KMS-11 (cell line): ENCODE data around the gene LMNTD2.

Experiments used
- H2AFZ ChIP-seq: fragments of 200-600 bp; sonication (generic); 2 replicates; pipeline ENCODE4 v1.6.1; 2016; ENCODE audit warnings: antibody characterized with exemption, mixed run types, low read depth
- H3K27ac ChIP-seq: fragments of 200-600 bp; sonication (generic); 2 replicates; pipeline ENCODE4 v1.6.1; 2016; ENCODE audit warnings: mild to moderate bottlenecking, mixed run types
- H3K27me3 ChIP-seq: fragments of 200-600 bp; sonication (generic); 2 replicates; pipeline ENCODE4 v1.6.1; 2017; ENCODE audit warnings: mild to moderate bottlenecking, low read depth, mixed run types, moderate library complexity; ENCODE audit not compliant: insufficient read depth
- H3K36me3 ChIP-seq: fragments of 200-600 bp; sonication (generic); 2 replicates; pipeline ENCODE4 v1.6.1; 2017; ENCODE audit warnings: mild to moderate bottlenecking, mixed run types; ENCODE audit not compliant: insufficient read depth
- H3K4me1 ChIP-seq: fragments of 200-600 bp; sonication (generic); 2 replicates; pipeline ENCODE4 v1.6.1; 2016; ENCODE audit warnings: mild to moderate bottlenecking, low read depth, mixed run types; ENCODE audit not compliant: poor library complexity, severe bottlenecking
- H3K4me2 ChIP-seq: fragments of 200-600 bp; sonication (generic); 2 replicates; pipeline ENCODE4 v1.7.0; 2016; ENCODE audit warnings: mild to moderate bottlenecking, mixed run types
- H3K4me3 ChIP-seq: fragments of 200-600 bp; sonication (generic); IDR thresholded peaks from 2 replicates; pipeline ENCODE4 v1.6.1; 2017; ENCODE audit warnings: low read depth, low read length, mixed read lengths; ENCODE audit not compliant: insufficient read depth
- H3K79me2 ChIP-seq: fragments of 200-600 bp; sonication (generic); 2 replicates; pipeline ENCODE4 v1.6.1; 2016; ENCODE audit warnings: low read depth, mixed run types; ENCODE audit not compliant: insufficient read depth
- H3K9ac ChIP-seq: fragments of 200-600 bp; sonication (generic); 2 replicates; pipeline ENCODE4 v1.6.1; 2016; ENCODE audit warnings: mild to moderate bottlenecking, mixed run types
- H4K20me1 ChIP-seq: fragments of 200-600 bp; sonication (generic); 2 replicates; pipeline ENCODE4 v1.6.1; 2016; ENCODE audit warnings: mild to moderate bottlenecking, mixed run types; ENCODE audit not compliant: insufficient read depth
- TF ChIP-seq, protein P1 (sequence below): fragments of 200-600 bp; sonication (generic); conservative IDR thresholded peaks from 2 replicates; pipeline ENCODE4 v1.6.1; 2017; ENCODE audit warnings: low read depth, mild to moderate bottlenecking, antibody characterized with exemption, low read length, moderate library complexity, mixed read lengths

The LMNTD2 gene

DNA sequence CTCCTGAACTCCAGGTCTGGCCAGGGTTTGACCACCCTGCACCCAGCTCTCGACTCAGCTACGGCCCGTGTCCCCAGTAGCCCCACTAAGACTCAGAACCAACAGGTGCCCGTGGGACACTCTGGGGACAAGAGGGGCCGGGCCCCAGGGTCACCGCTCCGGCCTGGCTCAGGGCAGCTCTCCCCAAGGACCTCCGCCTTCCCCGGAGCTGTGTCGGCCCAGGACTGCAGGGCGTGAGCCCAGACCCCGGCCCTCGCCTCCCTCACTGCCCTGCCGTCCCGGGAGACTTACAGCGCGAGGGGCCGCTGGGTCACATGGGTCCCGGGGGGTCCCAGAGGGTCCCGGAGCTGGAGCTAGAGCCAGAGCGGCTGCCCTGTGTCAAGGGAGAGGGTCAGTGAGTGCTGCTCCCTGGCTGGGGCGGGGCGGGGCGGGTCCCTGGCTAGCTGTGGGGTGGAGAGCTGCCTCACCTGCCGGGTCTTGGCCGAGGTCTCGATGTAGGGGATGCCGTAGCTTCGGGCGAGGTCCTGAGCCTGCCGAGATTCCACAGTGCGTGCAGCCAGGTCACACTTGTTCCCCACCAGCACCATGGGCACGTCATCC is 27.5 kb downstream of the LMNTD2 start:
- H3K4me3 ChIP-seq: no peak overlapping the region
- TF ChIP-seq, protein P1, sequence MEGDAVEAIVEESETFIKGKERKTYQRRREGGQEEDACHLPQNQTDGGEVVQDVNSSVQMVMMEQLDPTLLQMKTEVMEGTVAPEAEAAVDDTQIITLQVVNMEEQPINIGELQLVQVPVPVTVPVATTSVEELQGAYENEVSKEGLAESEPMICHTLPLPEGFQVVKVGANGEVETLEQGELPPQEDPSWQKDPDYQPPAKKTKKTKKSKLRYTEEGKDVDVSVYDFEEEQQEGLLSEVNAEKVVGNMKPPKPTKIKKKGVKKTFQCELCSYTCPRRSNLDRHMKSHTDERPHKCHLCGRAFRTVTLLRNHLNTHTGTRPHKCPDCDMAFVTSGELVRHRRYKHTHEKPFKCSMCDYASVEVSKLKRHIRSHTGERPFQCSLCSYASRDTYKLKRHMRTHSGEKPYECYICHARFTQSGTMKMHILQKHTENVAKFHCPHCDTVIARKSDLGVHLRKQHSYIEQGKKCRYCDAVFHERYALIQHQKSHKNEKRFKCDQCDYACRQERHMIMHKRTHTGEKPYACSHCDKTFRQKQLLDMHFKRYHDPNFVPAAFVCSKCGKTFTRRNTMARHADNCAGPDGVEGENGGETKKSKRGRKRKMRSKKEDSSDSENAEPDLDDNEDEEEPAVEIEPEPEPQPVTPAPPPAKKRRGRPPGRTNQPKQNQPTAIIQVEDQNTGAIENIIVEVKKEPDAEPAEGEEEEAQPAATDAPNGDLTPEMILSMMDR: no peak
- no peak overlapping the region for H3K9ac ChIP-seq
- H3K4me1 ChIP-seq: peaks cover 24% of the 10 kb centered on the region
- H3K4me2 ChIP-seq: no peak overlapping the region
- H3K27me3 ChIP-seq: no peaks in the 10 kb centered on the region
- H2AFZ ChIP-seq: no peak overlapping the region
- peaks cover 4% of the 10 kb centered on the region; the same call in 1 of the 2 replicates for H3K79me2 ChIP-seq
- no peak overlapping the region for H3K27ac ChIP-seq
- no peaks in the 10 kb centered on the region for H4K20me1 ChIP-seq
- H3K36me3 ChIP-seq: no peaks in the 10 kb centered on the region

DNA sequence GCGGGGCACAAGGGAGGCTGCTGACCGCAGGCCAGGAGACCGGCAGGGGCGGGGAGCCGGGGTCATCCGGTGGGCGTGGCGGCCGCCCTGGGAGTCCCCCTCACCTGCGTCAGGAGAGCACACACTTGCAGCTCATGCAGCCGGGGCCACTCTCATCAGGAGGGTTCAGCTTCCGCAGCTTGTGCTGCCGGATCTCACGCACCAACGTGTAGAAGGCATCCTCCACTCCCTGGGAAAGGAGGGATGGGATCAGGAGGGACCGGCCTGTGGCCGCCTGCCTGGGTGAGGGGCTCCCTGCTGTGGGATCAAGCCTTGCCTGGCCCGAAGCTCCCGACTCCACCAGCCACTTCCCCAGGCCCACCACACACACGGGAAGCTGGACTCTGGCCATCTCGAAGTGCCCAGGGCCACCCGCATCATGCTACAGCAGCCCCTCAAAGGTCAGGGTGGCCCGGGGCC is 28.0 kb downstream of the LMNTD2 start:
- TF ChIP-seq, protein P1: no peak
- H3K4me1 ChIP-seq: peaks cover 20% of the 10 kb centered on the region
- H3K79me2 ChIP-seq: peaks cover 4% of the 10 kb centered on the region; the same call in 1 of the 2 replicates
- H3K27ac ChIP-seq: no peak overlapping the region
- H3K27me3 ChIP-seq: no peaks in the 10 kb centered on the region
- no peaks in the 10 kb centered on the region for H3K36me3 ChIP-seq
- H4K20me1 ChIP-seq: no peaks in the 10 kb centered on the region
- H3K4me2 ChIP-seq: no peak overlapping the region
- H3K4me3 ChIP-seq: no peak overlapping the region
- H2AFZ ChIP-seq: no peak overlapping the region
- no peak overlapping the region for H3K9ac ChIP-seq

DNA sequence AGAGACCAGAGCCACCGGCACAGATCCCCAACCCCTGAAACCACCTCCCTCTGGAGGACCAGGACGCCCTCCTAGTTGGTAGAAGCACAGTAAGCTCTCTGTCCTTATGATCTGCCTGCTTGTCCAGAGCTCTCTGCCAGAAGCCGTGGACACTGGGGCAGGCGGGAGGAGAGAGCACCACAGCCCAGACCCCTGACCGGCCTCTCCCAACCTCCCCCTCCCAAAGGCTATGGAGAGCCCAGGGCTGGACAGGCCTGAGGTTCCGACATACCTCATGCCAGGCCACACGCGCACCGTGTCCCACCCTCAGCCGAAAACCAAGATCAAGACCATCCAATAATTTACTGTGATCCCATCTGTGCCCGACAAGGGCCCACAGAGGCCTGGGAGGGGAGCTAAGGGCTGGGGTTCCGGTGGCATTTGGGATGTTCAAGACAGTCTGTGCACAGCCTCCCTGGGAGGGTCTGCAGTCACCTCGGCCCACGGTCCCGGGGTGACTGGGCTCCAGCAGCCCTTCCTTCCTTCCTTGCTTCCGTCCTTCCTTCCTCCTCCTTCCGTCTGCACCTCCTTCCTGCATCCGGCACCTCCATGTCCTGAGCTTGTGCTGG is 28.5 kb downstream of the LMNTD2 start:
- Histone ChIP-seq H3K79me2 (peaks cover 4% of the 10 kb centered on the region; the same call in 1 of the 2 replicates), H3K4me2 (no peak overlapping the region), H3K9ac (no peak overlapping the region), H3K27ac (no peak overlapping the region), H3K4me3 (no peak overlapping the region), H3K36me3 (no peaks in the 10 kb centered on the region), H2AFZ (no peak overlapping the region), H3K27me3 (no peaks in the 10 kb centered on the region), H3K4me1 (peaks cover 19% of the 10 kb centered on the region), H4K20me1 (no peaks in the 10 kb centered on the region)
- TF ChIP-seq, protein P1: no peak

DNA sequence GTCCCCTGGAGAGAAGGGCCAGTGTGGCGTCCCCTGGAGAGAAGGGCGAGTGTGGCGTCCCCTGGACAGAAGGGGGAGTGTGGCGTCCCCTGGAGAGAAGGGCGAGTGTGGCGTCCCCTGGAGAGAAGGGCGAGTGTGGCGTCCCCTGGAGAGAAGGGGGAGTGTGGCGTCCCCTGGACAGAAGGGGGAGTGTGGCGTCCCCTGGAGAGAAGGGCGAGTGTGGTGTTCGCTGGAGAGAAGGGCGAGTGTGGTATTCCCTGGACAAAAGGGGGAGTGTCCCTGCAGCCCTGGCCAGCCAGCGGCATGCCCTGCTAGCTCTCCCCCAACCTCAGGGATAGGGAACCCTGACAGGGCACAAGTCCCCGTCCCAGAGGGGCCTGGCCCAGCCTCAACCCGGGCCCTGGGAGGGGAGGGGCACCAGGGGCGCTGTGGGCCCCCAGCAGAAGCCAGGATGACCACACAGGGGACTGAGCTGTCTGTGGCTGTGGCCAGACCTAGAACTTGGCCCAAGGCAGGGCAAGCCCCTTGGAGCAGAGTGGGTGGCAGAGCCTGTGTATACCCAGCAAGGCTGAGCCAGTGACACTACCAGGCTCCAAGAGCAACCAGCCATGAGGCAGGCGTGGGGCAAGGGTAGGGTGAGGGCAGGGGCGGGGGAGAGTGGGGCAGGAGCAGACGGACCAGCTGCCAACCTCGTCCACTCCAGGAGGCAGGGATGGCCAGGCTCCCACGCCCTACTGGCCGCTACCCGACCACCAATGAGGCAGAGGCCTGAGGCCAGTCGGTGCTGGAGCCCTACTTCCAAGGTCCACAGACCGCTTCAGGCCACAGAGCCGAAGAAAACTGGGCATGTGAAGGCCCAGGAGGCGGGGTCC is 29.3 kb downstream of the LMNTD2 start:
- Histone ChIP-seq H3K79me2 (peaks cover 4% of the 10 kb centered on the region; the same call in 1 of the 2 replicates), H2AFZ (no peak overlapping the region), H3K27ac (no peak overlapping the region), H3K4me2 (no peak overlapping the region), H4K20me1 (no peaks in the 10 kb centered on the region), H3K27me3 (no peaks in the 10 kb centered on the region), H3K4me1 (peaks cover 11% of the 10 kb centered on the region), H3K9ac (no peak overlapping the region), H3K36me3 (no peaks in the 10 kb centered on the region), H3K4me3 (no peak overlapping the region)
- TF ChIP-seq, protein P1: no peak
